ENCODE results near the gene SH2B3. TPM values are rescaled to one million over a fixed set of nuclear protein-coding genes. Genes with fewer than 3 reads are reported as not detected.

SH2B3 gene
- total and polyA plus RNA-seq, 4 donors, result 9.6 to 46.0 (median 17.9) TPM

GRCh38 chr12:111413442-111414086 is 7.8 kb downstream of the SH2B3 start:
- H3K4me3 ChIP-seq, result no peak overlapping the region
- H3K27ac ChIP-seq (ENCODE audit: low read depth in 1 of 2, low read length in 1 of 2), result peak overlapping the region; percentile 43 to 71
- no peak overlapping the region for H3K9ac ChIP-seq (ENCODE audit: insufficient read depth in 1 of 2, low read length in 2 of 2)
- no peak for DNase-seq
- H3K4me1 ChIP-seq (ENCODE audit: control insufficient read depth in 5 of 5, insufficient read depth in 5 of 5, low read length in 5 of 5), result peaks cover 0 to 38% (median 24%) of the 10 kb centered on the region in 5 donors
- H3K36me3 ChIP-seq (ENCODE audit: control insufficient read depth in 4 of 4, insufficient read depth in 4 of 4, low read length in 4 of 4), result peaks cover 0 to 14% (median 0%) of the 10 kb centered on the region in 4 donors
- peaks cover 0 to 1% (median 0%) of the 10 kb centered on the region in 4 donors for H3K9me3 ChIP-seq (ENCODE audit: control insufficient read depth in 4 of 4, insufficient read depth in 3 of 4, low read length in 3 of 4)
- H3K27me3 ChIP-seq (ENCODE audit: control insufficient read depth in 3 of 3, insufficient read depth in 3 of 3, low read length in 2 of 3), result no peaks in the 10 kb centered on the region
- 73 to 77% methylated on average over 12 of the region's 12 CpGs for WGBS, 2 donors
- no peak for TF ChIP-seq CTCF (IDR thresholded peaks at IDR 0.05; ENCODE audit: control extremely low read depth, extremely low read depth)
- ATAC-seq (ENCODE audit: insufficient read depth, low FRiP score), result no peak

- DNase-seq (no peak), ATAC-seq (ENCODE audit: insufficient read depth, low FRiP score) (no peak)
- Histone ChIP-seq H3K4me1 (ENCODE audit: control insufficient read depth in 5 of 5, insufficient read depth in 5 of 5, low read length in 5 of 5) (peaks cover 0 to 31% (median 16%) of the 10 kb centered on the region in 5 donors), H3K9ac (ENCODE audit: insufficient read depth in 1 of 2, low read length in 2 of 2) (no peak overlapping the region), H3K4me3 (no peak overlapping the region), H3K36me3 (ENCODE audit: control insufficient read depth in 4 of 4, insufficient read depth in 4 of 4, low read length in 4 of 4) (peaks cover 0 to 23% (median 1%) of the 10 kb centered on the region in 4 donors), H3K9me3 (ENCODE audit: control insufficient read depth in 4 of 4, insufficient read depth in 3 of 4, low read length in 3 of 4) (peaks cover 0 to 1% (median 0%) of the 10 kb centered on the region in 4 donors), H3K27ac (ENCODE audit: low read depth in 1 of 2, low read length in 1 of 2) (no peak overlapping the region), H3K27me3 (ENCODE audit: control insufficient read depth in 3 of 3, insufficient read depth in 3 of 3, low read length in 2 of 3) (no peaks in the 10 kb centered on the region)
- TF ChIP-seq CTCF (IDR thresholded peaks at IDR 0.05; ENCODE audit: control extremely low read depth, extremely low read depth), result no peak
- WGBS, 2 donors, result 93 to 94% methylated on average over 7 of the region's 7 CpGs
Measured at GRCh38 chr12:111414711-111415252, 9.1 kb downstream of the SH2B3 start.

- peaks cover 0 to 1% (median 0%) of the 10 kb centered on the region in 4 donors for H3K9me3 ChIP-seq (ENCODE audit: control insufficient read depth in 4 of 4, insufficient read depth in 3 of 4, low read length in 3 of 4)
- TF ChIP-seq CTCF (IDR thresholded peaks at IDR 0.05; ENCODE audit: control extremely low read depth, extremely low read depth), result no peak
- H3K27ac ChIP-seq (ENCODE audit: low read depth in 1 of 2, low read length in 1 of 2), result no peak overlapping the region
- ATAC-seq (ENCODE audit: insufficient read depth, low FRiP score) (no peak), DNase-seq (no peak)
- H3K36me3 ChIP-seq (ENCODE audit: control insufficient read depth in 4 of 4, insufficient read depth in 4 of 4, low read length in 4 of 4), result peaks cover 0 to 34% (median 3%) of the 10 kb centered on the region in 4 donors
- no peaks in the 10 kb centered on the region for H3K27me3 ChIP-seq (ENCODE audit: control insufficient read depth in 3 of 3, insufficient read depth in 3 of 3, low read length in 2 of 3)
- no peak overlapping the region for H3K4me3 ChIP-seq
- WGBS, 2 donors, result 95 to 100% methylated on average over 2 of the region's 2 CpGs
- no peak overlapping the region for H3K9ac ChIP-seq (ENCODE audit: insufficient read depth in 1 of 2, low read length in 2 of 2)
- H3K4me1 ChIP-seq (ENCODE audit: control insufficient read depth in 5 of 5, insufficient read depth in 5 of 5, low read length in 5 of 5), result peaks cover 0 to 15% (median under 1%) of the 10 kb centered on the region in 5 donors
Measured at GRCh38 chr12:111417290-111417689, 11.6 kb downstream of the SH2B3 start.
